HL-60/S4 treated with retinoic acid at 250 ng/mL for 4 days and 3 days (cell line): Measurements from ENCODE around the gene GPC2.
"Not testable (repeated sequence)": the region's sequence is repeated elsewhere in the genome, so short reads cannot be mapped to it uniquely, and the experiment has no call there.

Source experiments
- in situ Hi-C: fragments of 300-500 bp; cut with MboI; formaldehyde crosslinking; loops from 2 replicates; pipeline ENCODE4 v1.7.0; 2022; ENCODE audit warnings: low sequenced_read_pairs

Gene GPC2

GRCh38 chr7:100153708-100154535 lies 23.3 kb downstream of the GPC2 start:
- in situ Hi-C loops: no loop called here

- in situ Hi-C loops: no loop called here
Measured at GRCh38 chr7:100152937-100153666, 24.1 kb downstream of the GPC2 start.

GRCh38 chr7:100152404-100152803 lies 24.8 kb downstream of the GPC2 start:
- in situ Hi-C loops: no loop called here

- in situ Hi-C loops: no loop called here
Measured at GRCh38 chr7:100148559-100149328, 28.4 kb downstream of the GPC2 start, which contains the start of gene LAMTOR4. TSS of gene LAMTOR4 (plus strand) at chr7:100148918. CDS start at chr7:100148973, 55 bp downstream.

- in situ Hi-C loops: no loop called here
Measured at GRCh38 chr7:100148225-100148558, 29.0 kb downstream of the GPC2 start.

- in situ Hi-C loops: no loop called here
Measured at GRCh38 chr7:100147278-100147677, 29.9 kb downstream of the GPC2 start.

- in situ Hi-C loops: not testable (repeated sequence)
Measured at GRCh38 chr7:100146350-100146749, 30.8 kb downstream of the GPC2 start.

GRCh38 chr7:100142461-100142860 lies 34.7 kb downstream of the GPC2 start:
- in situ Hi-C loops: no loop called here

- in situ Hi-C loops: no loop called here
Measured at GRCh38 chr7:100141555-100141949, 35.6 kb downstream of the GPC2 start.

GRCh38 chr7:100137851-100138760 lies 39.1 kb downstream of the GPC2 start:
- in situ Hi-C loops: no loop called here

GRCh38 chr7:100132697-100133151 lies 44.5 kb downstream of the GPC2 start:
- in situ Hi-C loops: no loop called here

- in situ Hi-C loops: no loop called here
Measured at GRCh38 chr7:100132126-100132525, 45.1 kb downstream of the GPC2 start.

- in situ Hi-C loops: no loop called here
Measured at GRCh38 chr7:100130608-100131453, 46.4 kb downstream of the GPC2 start.

GRCh38 chr7:100130220-100130607 lies 47.0 kb downstream of the GPC2 start:
- in situ Hi-C loops: not testable (repeated sequence)

GRCh38 chr7:100128637-100128963 lies 48.6 kb downstream of the GPC2 start:
- in situ Hi-C loops: no loop called here

- in situ Hi-C loops: no loop called here
Measured at GRCh38 chr7:100127866-100128636, 49.1 kb downstream of the GPC2 start.

GRCh38 chr7:100126931-100127865 lies 50.0 kb downstream of the GPC2 start, which contains the start of gene MBLAC1:
TSS of gene MBLAC1 (plus strand) at chr7:100126967. CDS start at chr7:100127396, 429 bp downstream.
- in situ Hi-C loops: no loop called here
